WTC11 (cell line): ENCODE results near the gene AVPR1B. TPM values are rescaled to one million over a fixed set of nuclear protein-coding genes. Genes with fewer than 3 reads are reported as not detected.

Source experiments
- ATAC-seq: fragments of 200-7000 bp; cut with Tn5 transposase; 2 replicates; pipeline ENCODE4 v1.10.0; 2021; ENCODE audit warnings: mild to moderate bottlenecking, moderate library complexity
- CTCF ChIA-PET: fragments of 300-600 bp; sonication (Branson Sonifier 250); formaldehyde crosslinking; loops from one replicate; lab custom pipeline; 2021; ENCODE audit warnings: antibody characterized with exemption; lab: Charles Lee
- POLR2A ChIA-PET: fragments of 350-600 bp; sonication (Branson Sonifier 250); formaldehyde crosslinking; loops from one replicate; lab custom pipeline; 2021; ENCODE audit warnings: antibody characterized with exemption; lab: Charles Lee
- DNase-seq: peaks from one replicate; pipeline ENCODE4 v3.0.0; 2021; ENCODE audit warnings: low spot score
- H3K27ac Mint-ChIP-seq: 2 replicates; pipeline ENCODE4 v1.8.0; 2021; ENCODE audit warnings: mixed read lengths
- H3K27me3 Mint-ChIP-seq: 2 replicates; pipeline ENCODE4 v1.8.0; 2021; ENCODE audit warnings: low read depth, mild to moderate bottlenecking, moderate library complexity, mixed read lengths
- H3K36me3 Mint-ChIP-seq: 2 replicates; pipeline ENCODE4 v1.8.0; 2021; ENCODE audit warnings: mixed read lengths
- H3K4me1 Mint-ChIP-seq: 2 replicates; pipeline ENCODE4 v1.8.0; 2022; ENCODE audit warnings: mixed read lengths
- H3K4me3 Mint-ChIP-seq: 2 replicates; pipeline ENCODE4 v1.8.0; 2021; ENCODE audit warnings: mild to moderate bottlenecking, moderate library complexity, mixed read lengths
- H3K9me3 Mint-ChIP-seq: 2 replicates; pipeline ENCODE4 v1.8.0; 2021; ENCODE audit warnings: mixed read lengths
- CREB1 ChIP-seq: sonication (generic); formaldehyde crosslinking; IDR thresholded peaks from 2 replicates; pipeline ENCODE4 v1.8.0; 2023; ENCODE audit warnings: mild to moderate bottlenecking, missing genetic modification reagents
- CREM ChIP-seq: sonication (generic); formaldehyde crosslinking; IDR thresholded peaks from 2 replicates; pipeline ENCODE4 v1.8.1; 2022; ENCODE audit warnings: mild to moderate bottlenecking, missing genetic modification reagents, moderate library complexity
- ESRRA ChIP-seq: sonication (generic); formaldehyde crosslinking; IDR thresholded peaks from 2 replicates; pipeline ENCODE4 v1.8.1; 2022; ENCODE audit warnings: mild to moderate bottlenecking, missing genetic modification reagents, borderline replicate concordance
- ETV6 ChIP-seq: sonication (generic); formaldehyde crosslinking; IDR thresholded peaks from 2 replicates; pipeline ENCODE4 v1.8.1; 2022; ENCODE audit warnings: mild to moderate bottlenecking, missing genetic modification reagents
- FOXJ3 ChIP-seq: sonication (generic); formaldehyde crosslinking; IDR thresholded peaks from 2 replicates; pipeline ENCODE4 v1.9.0; 2021; ENCODE audit warnings: missing genetic modification reagents, mild to moderate bottlenecking, borderline replicate concordance
- JAZF1 ChIP-seq: fragments of 250-450 bp; sonication (Bioruptor Pico); IDR thresholded peaks from 2 replicates; pipeline ENCODE4 v1.9.0; 2021; ENCODE audit warnings: moderate library complexity, mild to moderate bottlenecking, inconsistent platforms
- JUN ChIP-seq: sonication (generic); formaldehyde crosslinking; IDR thresholded peaks from 2 replicates; pipeline ENCODE4 v1.8.0; 2023; ENCODE audit warnings: mild to moderate bottlenecking, missing genetic modification reagents
- NR1H2 ChIP-seq: sonication (generic); formaldehyde crosslinking; IDR thresholded peaks from 2 replicates; pipeline ENCODE4 v1.9.0; 2021; ENCODE audit warnings: mild to moderate bottlenecking, moderate library complexity, missing genetic modification reagents
- OVOL2 ChIP-seq: fragments of 250-450 bp; sonication (Bioruptor Pico); IDR thresholded peaks from 2 replicates; pipeline ENCODE4 v1.9.0; 2021; ENCODE audit warnings: mild to moderate bottlenecking, borderline replicate concordance
- RELA ChIP-seq: sonication (generic); formaldehyde crosslinking; IDR thresholded peaks from 2 replicates; pipeline ENCODE4 v1.8.1; 2022; ENCODE audit warnings: missing genetic modification reagents, mild to moderate bottlenecking, borderline replicate concordance
- SMAD3 ChIP-seq: sonication (generic); formaldehyde crosslinking; IDR thresholded peaks from 2 replicates; pipeline ENCODE4 v1.8.0; 2022; ENCODE audit warnings: missing genetic modification reagents, mild to moderate bottlenecking, borderline replicate concordance
- ZBTB21 ChIP-seq: sonication (generic); formaldehyde crosslinking; IDR thresholded peaks from 2 replicates; pipeline ENCODE4 v1.8.1; 2023; ENCODE audit warnings: mild to moderate bottlenecking, missing genetic modification reagents, borderline replicate concordance
- ZNF317 ChIP-seq: sonication (generic); formaldehyde crosslinking; IDR thresholded peaks from 2 replicates; pipeline ENCODE4 v1.8.1; 2023; ENCODE audit warnings: low read depth, mild to moderate bottlenecking, moderate library complexity, missing genetic modification reagents, borderline replicate concordance
- ZNF416 ChIP-seq: fragments of 250-450 bp; sonication (Bioruptor Pico); IDR thresholded peaks from 2 replicates; pipeline ENCODE4 v1.9.0; 2021; ENCODE audit warnings: mild to moderate bottlenecking, inconsistent platforms
- total RNA-seq: library from RNA; stranded (reverse); gene quantifications from 3 replicates; pipeline ENCODE4 v1.2.3, GENCODE V29; 2021
- TF ChIP-seq, protein P1 (sequence below): sonication (generic); formaldehyde crosslinking; IDR thresholded peaks from 2 replicates; pipeline ENCODE4 v1.8.1; 2022; ENCODE audit warnings: mild to moderate bottlenecking, missing genetic modification reagents, moderate library complexity, borderline replicate concordance
- TF ChIP-seq, protein P2 (sequence below): sonication (generic); formaldehyde crosslinking; IDR thresholded peaks from 2 replicates; pipeline ENCODE4 v1.8.0; 2022; ENCODE audit warnings: mild to moderate bottlenecking, missing genetic modification reagents
- TF ChIP-seq, protein P3 (sequence below): sonication (generic); formaldehyde crosslinking; IDR thresholded peaks from 2 replicates; pipeline ENCODE4 v1.8.0; 2023; ENCODE audit warnings: mild to moderate bottlenecking, missing genetic modification reagents

AVPR1B gene
- total RNA-seq, 1 experiment from 2014 or later: 0.68 TPM

DNA sequence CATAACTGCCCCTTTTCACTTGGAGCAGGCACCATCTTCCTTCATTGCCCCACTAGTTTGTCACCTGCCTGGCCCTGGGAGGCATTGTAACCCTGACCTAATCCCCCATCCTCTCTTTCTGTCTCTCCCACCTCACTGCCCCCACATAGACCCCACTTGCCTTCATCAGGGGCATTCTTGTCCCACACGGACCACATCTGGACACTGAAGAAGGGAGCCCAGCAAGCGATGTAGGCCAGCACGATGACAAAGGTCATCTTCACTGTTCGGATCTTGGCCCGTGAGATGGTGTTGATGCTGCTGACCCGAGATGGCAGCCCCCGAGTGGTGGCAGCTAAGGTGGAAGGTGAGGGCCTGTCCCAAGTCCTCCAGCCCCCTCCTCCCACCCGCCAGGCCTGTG is 1.4 kb downstream of the AVPR1B start:
- ATAC-seq (no peak), DNase-seq (no peak)
- Mint-ChIP-seq H3K27me3 (peaks cover 39% of the 10 kb centered on the region), H3K4me3 (peak overlapping the region; percentile 82), H3K4me1 (peaks cover 15% of the 10 kb centered on the region), H3K36me3 (no peaks in the 10 kb centered on the region; the same call in 1 of the 2 replicates), H3K27ac (no peak overlapping the region), H3K9me3 (peaks cover 9% of the 10 kb centered on the region)
- CTCF ChIA-PET: interaction anchor here (1.2 to 1.5 kb wide), 2 partner anchors 133 to 197 kb away, joined by 3 read pairs; no protein-coding TSS in a partner anchor
- TF ChIP-seq NR1H2 (no peak), SMAD3 (CRISPR knock-in tag) (no peak), CREB1 (CRISPR knock-in tag) (no peak), ESRRA (CRISPR knock-in tag) (no peak), JUN (CRISPR knock-in tag) (no peak), FOXJ3 (CRISPR knock-in tag) (no peak), ZBTB21 (CRISPR knock-in tag) (no peak), CREM (no peak), ZNF317 (no peak), ZNF416 (CRISPR knock-in tag) (no peak), RELA (CRISPR knock-in tag) (no peak), ETV6 (no peak)
- TF ChIP-seq, protein P1, sequence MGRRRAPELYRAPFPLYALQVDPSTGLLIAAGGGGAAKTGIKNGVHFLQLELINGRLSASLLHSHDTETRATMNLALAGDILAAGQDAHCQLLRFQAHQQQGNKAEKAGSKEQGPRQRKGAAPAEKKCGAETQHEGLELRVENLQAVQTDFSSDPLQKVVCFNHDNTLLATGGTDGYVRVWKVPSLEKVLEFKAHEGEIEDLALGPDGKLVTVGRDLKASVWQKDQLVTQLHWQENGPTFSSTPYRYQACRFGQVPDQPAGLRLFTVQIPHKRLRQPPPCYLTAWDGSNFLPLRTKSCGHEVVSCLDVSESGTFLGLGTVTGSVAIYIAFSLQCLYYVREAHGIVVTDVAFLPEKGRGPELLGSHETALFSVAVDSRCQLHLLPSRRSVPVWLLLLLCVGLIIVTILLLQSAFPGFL (CRISPR knock-in tag): no peak
- TF ChIP-seq, protein P2, sequence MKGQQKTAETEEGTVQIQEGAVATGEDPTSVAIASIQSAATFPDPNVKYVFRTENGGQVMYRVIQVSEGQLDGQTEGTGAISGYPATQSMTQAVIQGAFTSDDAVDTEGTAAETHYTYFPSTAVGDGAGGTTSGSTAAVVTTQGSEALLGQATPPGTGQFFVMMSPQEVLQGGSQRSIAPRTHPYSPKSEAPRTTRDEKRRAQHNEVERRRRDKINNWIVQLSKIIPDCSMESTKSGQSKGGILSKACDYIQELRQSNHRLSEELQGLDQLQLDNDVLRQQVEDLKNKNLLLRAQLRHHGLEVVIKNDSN (CRISPR knock-in tag): no peak
- POLR2A ChIA-PET: no interaction called here

DNA sequence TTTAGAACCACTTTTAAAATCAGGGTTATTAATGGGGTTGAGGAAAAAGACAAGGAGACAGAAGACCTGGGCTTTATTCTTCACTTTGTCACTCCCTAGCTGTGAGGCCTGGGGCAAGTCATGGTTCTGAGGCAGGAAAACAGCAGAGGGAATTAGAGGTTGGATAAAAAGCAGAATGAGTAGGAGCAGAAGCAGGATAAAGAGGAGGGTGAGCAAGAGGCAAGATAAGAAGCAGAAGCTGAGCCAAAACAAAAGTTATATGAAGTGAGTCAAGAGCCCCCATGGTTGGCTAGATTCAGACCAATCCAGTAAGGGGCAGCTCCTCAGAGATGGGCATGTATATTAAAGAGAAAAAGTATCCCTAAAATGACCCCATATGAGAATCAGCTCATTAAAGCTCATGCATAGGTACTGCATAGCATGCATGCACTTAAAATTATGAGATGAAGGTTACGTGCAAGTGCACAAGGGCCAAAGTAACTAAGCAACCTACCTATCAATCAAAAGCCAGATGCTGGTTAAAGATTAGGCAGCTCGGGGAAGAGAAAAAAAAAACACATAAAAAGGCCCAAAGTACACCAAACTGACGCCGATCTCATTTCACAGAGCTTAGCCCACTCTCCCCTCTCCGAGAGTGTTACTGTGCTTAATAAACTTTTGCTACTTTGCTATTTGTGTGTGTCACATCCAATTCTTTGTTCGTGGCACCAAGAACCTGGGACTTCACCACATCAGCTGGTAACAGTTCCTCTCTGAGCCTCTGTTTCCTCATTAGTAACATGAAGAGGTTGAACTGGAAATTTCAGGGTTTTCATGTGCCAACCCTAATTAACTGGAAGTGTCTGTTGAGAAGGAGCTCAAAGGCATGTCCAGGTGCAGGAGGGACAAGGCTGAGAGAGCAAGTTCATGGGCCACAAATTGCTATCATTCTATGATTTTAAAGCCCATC is 2.2 kb downstream of the AVPR1B start:
- Mint-ChIP-seq H3K27me3 (peaks cover 37% of the 10 kb centered on the region), H3K4me3 (no peak overlapping the region)

More for the DNA sequence above, 2.2 kb downstream of the AVPR1B start:
- Mint-ChIP-seq H3K9me3 (peaks cover 1% of the 10 kb centered on the region), H3K27ac (no peak overlapping the region), H3K4me1 (peaks cover 15% of the 10 kb centered on the region)
- POLR2A ChIA-PET: no interaction called here
- no peak for ATAC-seq
- no peak for DNase-seq
- no peak for TF ChIP-seq OVOL2
- TF ChIP-seq JAZF1 (CRISPR knock-in tag): no peak
- TF ChIP-seq, protein P3, sequence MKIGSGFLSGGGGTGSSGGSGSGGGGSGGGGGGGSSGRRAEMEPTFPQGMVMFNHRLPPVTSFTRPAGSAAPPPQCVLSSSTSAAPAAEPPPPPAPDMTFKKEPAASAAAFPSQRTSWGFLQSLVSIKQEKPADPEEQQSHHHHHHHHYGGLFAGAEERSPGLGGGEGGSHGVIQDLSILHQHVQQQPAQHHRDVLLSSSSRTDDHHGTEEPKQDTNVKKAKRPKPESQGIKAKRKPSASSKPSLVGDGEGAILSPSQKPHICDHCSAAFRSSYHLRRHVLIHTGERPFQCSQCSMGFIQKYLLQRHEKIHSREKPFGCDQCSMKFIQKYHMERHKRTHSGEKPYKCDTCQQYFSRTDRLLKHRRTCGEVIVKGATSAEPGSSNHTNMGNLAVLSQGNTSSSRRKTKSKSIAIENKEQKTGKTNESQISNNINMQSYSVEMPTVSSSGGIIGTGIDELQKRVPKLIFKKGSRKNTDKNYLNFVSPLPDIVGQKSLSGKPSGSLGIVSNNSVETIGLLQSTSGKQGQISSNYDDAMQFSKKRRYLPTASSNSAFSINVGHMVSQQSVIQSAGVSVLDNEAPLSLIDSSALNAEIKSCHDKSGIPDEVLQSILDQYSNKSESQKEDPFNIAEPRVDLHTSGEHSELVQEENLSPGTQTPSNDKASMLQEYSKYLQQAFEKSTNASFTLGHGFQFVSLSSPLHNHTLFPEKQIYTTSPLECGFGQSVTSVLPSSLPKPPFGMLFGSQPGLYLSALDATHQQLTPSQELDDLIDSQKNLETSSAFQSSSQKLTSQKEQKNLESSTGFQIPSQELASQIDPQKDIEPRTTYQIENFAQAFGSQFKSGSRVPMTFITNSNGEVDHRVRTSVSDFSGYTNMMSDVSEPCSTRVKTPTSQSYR (CRISPR knock-in tag): no peak
- TF ChIP-seq, all 79 proteins: peak for 0
- CTCF ChIA-PET: interaction anchor here (1.0 to 1.5 kb wide), 5 partner anchors 9 to 196 kb away, joined by 3 read pairs; no protein-coding TSS in a partner anchor
- no peaks in the 10 kb centered on the region for H3K36me3 Mint-ChIP-seq
